ENCODE results near the gene DUS4L. TPM values are rescaled to one million over a fixed set of nuclear protein-coding genes. Genes with fewer than 3 reads are reported as not detected.

The DUS4L gene
- total and polyA plus RNA-seq, 12 donors, result 4.2 to 12.7 (median 6.8) TPM

- no peak overlapping the region for H3K27ac ChIP-seq
- H3K9me3 ChIP-seq (replicated peaks in 1 of 3), result no peaks in the 10 kb centered on the region
- 92 to 100% (median 98%) methylated on average over 2 of the region's 2 CpGs for WGBS, 4 donors
- peaks cover 0 to under 1% of the 10 kb centered on the region in 2 donors for H3K4me1 ChIP-seq (replicated peaks in 1 of 2)
- no peak for DNase-seq
- TF ChIP-seq POLR2A (IDR thresholded peaks at IDR 0.05) (no peak), CTCF (IDR thresholded peaks at IDR 0.05) (no peak)
- H3K36me3 ChIP-seq (replicated peaks in 1 of 2), result no peaks in the 10 kb centered on the region
- no peaks in the 10 kb centered on the region for H3K27me3 ChIP-seq
- intact Hi-C loops (cut with DNase I), result no loop called here
- H3K4me3 ChIP-seq, result no peak overlapping the region
These were observed 6.5 kb downstream of the DUS4L start for GRCh38 chr7:107570298-107570697.

- Histone ChIP-seq H3K27ac (no peak overlapping the region), H3K27me3 (no peaks in the 10 kb centered on the region), H3K4me1 (replicated peaks in 1 of 2) (no peaks in the 10 kb centered on the region), H3K4me3 (no peak overlapping the region), H3K36me3 (replicated peaks in 1 of 2) (no peaks in the 10 kb centered on the region), H3K9me3 (replicated peaks in 1 of 3) (no peaks in the 10 kb centered on the region)
- TF ChIP-seq CTCF (IDR thresholded peaks at IDR 0.05) (no peak), POLR2A (IDR thresholded peaks at IDR 0.05) (no peak)
- DNase-seq, result no peak
- 86 to 93% (median 91%) methylated on average over 4 of the region's 4 CpGs for WGBS, 4 donors
- intact Hi-C loops (cut with DNase I), result no loop called here
These were observed 9.8 kb downstream of the DUS4L start for GRCh38 chr7:107573537-107573936.

GRCh38 chr7:107579554-107579884 is 15.7 kb downstream of the DUS4L start:
- Histone ChIP-seq H3K27me3 (no peaks in the 10 kb centered on the region), H3K4me1 (replicated peaks in 1 of 2) (peaks cover 0 to 10% of the 10 kb centered on the region in 2 donors), H3K27ac (peak overlapping the region; percentile 58 to 97 (median 92)), H3K36me3 (replicated peaks in 1 of 2) (no peaks in the 10 kb centered on the region), H3K9me3 (replicated peaks in 1 of 3) (no peaks in the 10 kb centered on the region), H3K4me3 (peak overlapping the region; percentile 53 to 98 (median 82))
- WGBS, 4 donors, result 2% methylated on average over 9 of the region's 9 CpGs
- intact Hi-C loops (cut with DNase I), result no loop called here
- DNase-seq, result no peak
- TF ChIP-seq CTCF (IDR thresholded peaks at IDR 0.05) (no peak), POLR2A (IDR thresholded peaks at IDR 0.05) (no peak)

GRCh38 chr7:107579885-107580715 is 16.3 kb downstream of the DUS4L start, which contains the start of gene BCAP29:
BCAP29 (plus strand) TSS chr7:107580246; CDS start chr7:107580773, 527 bp downstream.
- intact Hi-C loops (cut with DNase I), result no loop called here
- Histone ChIP-seq H3K27me3 (no peaks in the 10 kb centered on the region), H3K9me3 (replicated peaks in 1 of 3) (no peaks in the 10 kb centered on the region), H3K27ac (peak within 1 kb of the TSS; percentile 58 to 97 (median 92)), H3K4me3 (peak within 1 kb of the TSS; percentile 53 to 98 (median 82)), H3K36me3 (replicated peaks in 1 of 2) (no peaks in the 10 kb centered on the region), H3K4me1 (replicated peaks in 1 of 2) (peaks cover 0 to 10% of the 10 kb centered on the region in 2 donors)
- 0% methylated on average over 26 to 89 of the region's 89 CpGs for WGBS, 4 donors
- TF ChIP-seq POLR2A (IDR thresholded peaks at IDR 0.05) (peak; percentile 61 to 84), CTCF (IDR thresholded peaks at IDR 0.05) (peak in 5 of 6 experiments; percentile 21 to 39 (median 32))
- peak; percentile 69 to 80 (median 72) for DNase-seq

All from adrenal gland (tissue), 12 donors.